Heart left ventricle (tissue), 16 donors: Measurements from ENCODE around the gene ACAA2. TPM values are rescaled to one million over a fixed set of nuclear protein-coding genes. Genes with fewer than 3 reads are reported as not detected.

Experiments used
- ATAC-seq, 4 donors: fragments of 200-7000 bp; cut with Tn5 transposase; one replicate each; pipeline ENCODE4 v1.9.1; 2020 to 2022; ENCODE audit warnings: moderate library complexity in 4 of 4, mild to moderate bottlenecking in 3 of 4, moderate number of reproducible peaks in 1 of 4
- DNase-seq, 5 donors: peaks; one replicate each; pipeline ENCODE4 v3.0.0-alpha.2; 2020
- H3K27ac ChIP-seq, 12 donors: fragments of 200-600 bp; sonication (generic) in 4 of 12; one replicate each; pipeline versions ENCODE4 v1.5.0 to v1.8.0; 2016 to 2022; ENCODE audit warnings: mild to moderate bottlenecking in 2 of 12
- H3K27me3 ChIP-seq, 9 donors: fragments of 200-600 bp; sonication (generic) in 2 of 9; one replicate each; pipeline versions ENCODE4 v1.5.1 to v1.8.0; 2016 to 2022; ENCODE audit warnings: mild to moderate bottlenecking in 3 of 9
- H3K36me3 ChIP-seq, 9 donors: fragments of 200-600 bp; sonication (generic) in 2 of 9; one replicate each; pipeline versions ENCODE4 v1.5.0 to v1.8.0; 2018 to 2022; ENCODE audit warnings: mild to moderate bottlenecking in 2 of 9
- H3K4me1 ChIP-seq, 12 donors: fragments of 200-600 bp; sonication (generic) in 4 of 12; one replicate each; pipeline versions ENCODE4 v1.5.0 to v1.8.0; 2016 to 2022; ENCODE audit warnings: mild to moderate bottlenecking in 3 of 12
- H3K4me3 ChIP-seq, 12 donors: fragments of 200-600 bp; sonication (generic) in 4 of 12; one replicate each; pipeline versions ENCODE4 v1.5.0 to v1.8.0; 2017 to 2022; ENCODE audit warnings: mild to moderate bottlenecking in 9 of 12, moderate library complexity in 4 of 12
- H3K9me3 ChIP-seq, 12 donors: fragments of 200-600 bp; sonication (generic) in 4 of 12; one replicate each; pipeline versions ENCODE4 v1.5.0 to v1.8.0; 2016 to 2022; ENCODE audit warnings: mild to moderate bottlenecking in 1 of 12
- CTCF ChIP-seq, 12 donors: fragments of 200-600 bp; sonication (generic) in 4 of 12; IDR thresholded peaks; one replicate each; pipeline versions ENCODE4 v1.5.0 to v1.8.0; 2018 to 2022; ENCODE audit warnings: antibody characterized with exemption in 12 of 12, mild to moderate bottlenecking in 5 of 12
- POLR2A ChIP-seq, 2 donors: fragments of 450-650 bp; IDR thresholded peaks; one replicate each; pipeline ENCODE4 v1.6.1; 2017; ENCODE audit warnings: antibody characterized with exemption in 2 of 2, mild to moderate bottlenecking in 2 of 2, moderate library complexity in 2 of 2
- WGBS, 4 donors: extraction: QIAGEN DNeasy Blood & Tissue Kit in 2 of 4; methylation state at CpG; one replicate each; pipeline versions ENCODE4 v1.1.5 to v1.1.7; 2013 to 2018; 5-methylcytosine and 5-hydroxymethylcytosine counted together
- intact Hi-C, 10 donors: fragments of 100-400 bp; cut with DNase I; formaldehyde crosslinking; loops; one replicate each; pipeline versions ENCODE4 v1.11.1 to v1.14.2; 2022
- polyA plus RNA-seq, 2 donors: library from polyadenylated mRNA; stranded (reverse); fragments of 200-250 nt; gene quantifications; one replicate each; pipeline ENCODE4 v1.2.3, GENCODE V29; 2013
- total RNA-seq, 9 donors: library from RNA; depleted of rRNA in 2 of 9; stranded (reverse); fragments of >200 nt in 2 of 9; fragmentation: NEBNext Ultra II Directional in 3 of 9; extraction: Animal tissue kit (Norgen Biotek cat#: 25700) in 3 of 9; gene quantifications; one replicate each; pipeline versions ENCODE4 v1.1.0 to v1.2.4, GENCODE V29; 2016 to 2023
- donor health status: ischemic (EF 13 %, LVEDD 7.1; RV severe dilation, severe dysfunction).
- donor health status: healthy with polysubstance abuse.
- donor health status: DM: no; HTN: yes; CAD: no.
- donor health status: DM: no; HTN: no; CAD: no.
- donor health status: ischemic (EF 25% LVEDD 6.9; RV normal size, moderate dysfunction).
- donor health status: ischemic (EF 25% LVEDD 5.7; RV mildly dilated, moderate dysfunction).
- donor health status: healthy.
- donor health status: DM: yes; HTN: yes; CAD: no.
- donor health status: ischemic (EF 35%, LVEDD 5.7; RV mildly dilated, moderate dysfunction).
- donor health status: nonischemic (EF 11% LVEDD 7.7; RV severe dilation, severe dysfunction).
- donor health status: DM: yes; HTN: yes; CAD: no.
- donor health status: PGD.
- donor health status: ischemic (EF 29% LVEDD 5.4; RV normal size, mild dysfunction).
- donor health status: nonischemic (EF 23%, LVEDD 6.1; RV moderate dilation, normal function).

Gene ACAA2
- total and polyA plus RNA-seq, 11 donors: 129 to 379 (median 221) TPM

DNA sequence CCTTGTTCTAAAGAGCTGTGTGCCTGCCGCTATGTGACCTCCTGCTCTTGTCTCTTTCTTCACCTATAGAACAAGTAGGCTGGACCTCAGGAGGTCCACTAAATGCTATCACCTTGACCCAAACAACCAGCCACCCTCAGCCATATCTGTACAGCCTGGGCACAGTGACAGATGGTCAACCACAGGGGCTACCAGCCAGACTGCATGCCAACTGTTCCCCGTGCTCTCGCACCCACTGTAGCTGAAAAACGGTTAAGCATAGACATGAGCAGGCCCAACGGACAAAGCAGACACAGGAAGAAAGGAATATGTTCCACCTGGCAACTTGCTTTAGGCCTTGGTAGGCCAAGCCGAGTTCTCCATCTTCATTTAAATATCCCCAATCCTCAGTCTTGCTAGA is 43.2 kb upstream of the ACAA2 start:
- no peak for DNase-seq
- H3K27me3 ChIP-seq: peaks cover 0 to 5% (median 0%) of the 10 kb centered on the region in 9 donors
- H3K4me3 ChIP-seq: no peak overlapping the region
- no peaks in the 10 kb centered on the region for H3K9me3 ChIP-seq
- H3K36me3 ChIP-seq: no peaks in the 10 kb centered on the region
- H3K27ac ChIP-seq: no peak overlapping the region
- 91 to 96% (median 92%) methylated on average over 6 of the region's 6 CpGs for WGBS, 4 donors
- ATAC-seq: no peak
- peaks cover 0 to 5% (median 0%) of the 10 kb centered on the region in 12 donors for H3K4me1 ChIP-seq
- intact Hi-C loops: loop anchor here in 7 of 10 donors (2.0 to 10.0 kb wide), 6 partner anchors 69 to 344 kb away; partner anchors contain the start of gene LIPG (in 3 of the 7)
- no peak for TF ChIP-seq POLR2A (IDR thresholded peaks at IDR 0.05)
- no peak for TF ChIP-seq CTCF (IDR thresholded peaks at IDR 0.05)

- ATAC-seq (no peak), DNase-seq (no peak)
- Histone ChIP-seq H3K27ac (no peak overlapping the region), H3K4me3 (no peak overlapping the region), H3K9me3 (no peaks in the 10 kb centered on the region), H3K4me1 (peaks cover 0 to 5% (median 0%) of the 10 kb centered on the region in 12 donors), H3K27me3 (peaks cover 0 to 5% (median 0%) of the 10 kb centered on the region in 9 donors), H3K36me3 (no peaks in the 10 kb centered on the region)
- 70 to 91% (median 88%) methylated on average over 7 of the region's 7 CpGs for WGBS, 4 donors
- TF ChIP-seq CTCF (IDR thresholded peaks at IDR 0.05): no peak
- TF ChIP-seq POLR2A (IDR thresholded peaks at IDR 0.05): no peak
- intact Hi-C loops: loop anchor here in 7 of 10 donors (2.0 to 10.0 kb wide), 6 partner anchors 69 to 344 kb away; partner anchors contain the start of gene LIPG (in 3 of the 7)
Observed at GRCh38 chr18:49855711-49856415, 42.5 kb upstream of the ACAA2 start.

- no peaks in the 10 kb centered on the region for H3K36me3 ChIP-seq
- no peak overlapping the region for H3K27ac ChIP-seq
- WGBS, 4 donors: 82 to 92% (median 88%) methylated on average over 3 of the region's 3 CpGs
- no peaks in the 10 kb centered on the region for H3K9me3 ChIP-seq
- peaks cover 0 to 5% (median 0%) of the 10 kb centered on the region in 12 donors for H3K4me1 ChIP-seq
- intact Hi-C loops: loop anchor here in 7 of 10 donors (5.0 to 10.0 kb wide), 5 partner anchors 67 to 342 kb away; partner anchors contain the start of gene LIPG (in 2 of the 7)
- no peak for DNase-seq
- no peak overlapping the region for H3K4me3 ChIP-seq
- peaks cover 0 to 9% (median 0%) of the 10 kb centered on the region in 9 donors for H3K27me3 ChIP-seq
- TF ChIP-seq POLR2A (IDR thresholded peaks at IDR 0.05) (no peak), CTCF (IDR thresholded peaks at IDR 0.05) (no peak)
- ATAC-seq: no peak
Observed at GRCh38 chr18:49854681-49855080, 41.3 kb upstream of the ACAA2 start.

DNA sequence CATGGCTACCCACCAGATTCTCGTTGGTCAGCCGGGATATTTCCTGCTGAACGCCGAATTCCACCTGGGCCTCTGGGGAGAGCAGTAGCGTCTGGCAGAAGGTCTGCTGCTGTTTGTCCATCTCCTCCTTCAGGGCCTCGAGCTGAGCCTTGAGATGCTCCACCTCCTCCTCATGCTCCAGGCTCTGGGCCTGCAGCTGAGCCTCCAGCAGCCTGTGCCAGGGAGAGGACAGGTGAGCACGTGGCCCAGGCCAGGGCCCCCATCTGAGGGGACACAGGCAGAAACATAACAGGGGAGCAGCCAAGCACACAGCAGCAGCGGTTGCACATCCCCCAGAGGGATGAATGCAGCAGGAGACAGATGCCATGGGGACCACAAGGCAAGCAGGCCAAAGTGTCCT is 40.1 kb upstream of the ACAA2 start:
- WGBS, 4 donors: 68 to 90% (median 85%) methylated on average over 7 to 8 of the region's 8 CpGs
- H3K27ac ChIP-seq: no peak overlapping the region
- H3K9me3 ChIP-seq: no peaks in the 10 kb centered on the region
- ATAC-seq (no peak), DNase-seq (no peak)
- TF ChIP-seq POLR2A (IDR thresholded peaks at IDR 0.05): no peak
- no peak for TF ChIP-seq CTCF (IDR thresholded peaks at IDR 0.05)
- intact Hi-C loops: loop anchor here in 2 of 10 donors (10.0 kb wide), 1 partner anchor 89 kb away; no protein-coding TSS in a partner anchor
- H3K27me3 ChIP-seq: peaks cover 0 to 9% (median 0%) of the 10 kb centered on the region in 9 donors
- H3K4me1 ChIP-seq: peaks cover 0 to 10% (median 0%) of the 10 kb centered on the region in 12 donors
- H3K4me3 ChIP-seq: no peak overlapping the region
- no peaks in the 10 kb centered on the region for H3K36me3 ChIP-seq
